Germinal center (tissue), 1 donor: ENCODE results near the gene PRICKLE4.
"Not testable (repeated sequence)": the region's sequence is repeated elsewhere in the genome, so short reads cannot be mapped to it uniquely, and the experiment has no call there.

ENCODE experiments used
- DNase-seq: peaks from one replicate; pipeline ENCODE4 v3.0.0; 2012; ENCODE audit warnings: mixed read lengths, low spot score

Gene PRICKLE4

GRCh38 chr6:41744236-41744787, 36.3 kb upstream of the PRICKLE4 start:
- no peak for DNase-seq

- no peak for DNase-seq
These were observed 34.5 kb upstream of the PRICKLE4 start for GRCh38 chr6:41746107-41746506.

GRCh38 chr6:41747256-41748101, 33.1 kb upstream of the PRICKLE4 start, which contains the start of gene PGC:
Gene PGC (minus strand): TSS chr6:41747397. CDS start chr6:41747334, 63 bp downstream.
- DNase-seq, result no peak

GRCh38 chr6:41748102-41748477, 32.5 kb upstream of the PRICKLE4 start:
- DNase-seq, result no peak

GRCh38 chr6:41748542-41748941, 32.0 kb upstream of the PRICKLE4 start:
- DNase-seq, result no peak

GRCh38 chr6:41750374-41750773, 30.2 kb upstream of the PRICKLE4 start:
- DNase-seq, result no peak

GRCh38 chr6:41755895-41756294, 24.7 kb upstream of the PRICKLE4 start:
- DNase-seq, result no peak

GRCh38 chr6:41756354-41756753, 24.2 kb upstream of the PRICKLE4 start:
- no peak for DNase-seq

- DNase-seq, result no peak
These were observed 23.3 kb upstream of the PRICKLE4 start for GRCh38 chr6:41757271-41757670.

- no peak for DNase-seq
These were observed 22.5 kb upstream of the PRICKLE4 start for GRCh38 chr6:41757931-41758640.

GRCh38 chr6:41758641-41759035, 21.9 kb upstream of the PRICKLE4 start:
- no peak for DNase-seq

GRCh38 chr6:41759106-41759904, 21.3 kb upstream of the PRICKLE4 start:
- DNase-seq, result no peak

GRCh38 chr6:41759905-41760579, 20.5 kb upstream of the PRICKLE4 start:
- DNase-seq, result no peak

GRCh38 chr6:41763470-41763869, 17.1 kb upstream of the PRICKLE4 start:
- no peak for DNase-seq

- not testable (repeated sequence) for DNase-seq
These were observed 14.4 kb upstream of the PRICKLE4 start for GRCh38 chr6:41766043-41766664.

GRCh38 chr6:41767112-41767833, 13.3 kb upstream of the PRICKLE4 start:
- no peak for DNase-seq

- no peak for DNase-seq
These were observed 11.9 kb upstream of the PRICKLE4 start for GRCh38 chr6:41768545-41769308.

- DNase-seq, result no peak
These were observed 11.2 kb upstream of the PRICKLE4 start for GRCh38 chr6:41769376-41769775.

- DNase-seq, result no peak
These were observed 10.1 kb upstream of the PRICKLE4 start for GRCh38 chr6:41770381-41771057.
